ENCODE results near the gene SHC1. TPM values are rescaled to one million over a fixed set of nuclear protein-coding genes. Genes with fewer than 3 reads are reported as not detected.

SHC1 gene
- total RNA-seq, 1 donor from 2014 or later: 915 TPM

DNA sequence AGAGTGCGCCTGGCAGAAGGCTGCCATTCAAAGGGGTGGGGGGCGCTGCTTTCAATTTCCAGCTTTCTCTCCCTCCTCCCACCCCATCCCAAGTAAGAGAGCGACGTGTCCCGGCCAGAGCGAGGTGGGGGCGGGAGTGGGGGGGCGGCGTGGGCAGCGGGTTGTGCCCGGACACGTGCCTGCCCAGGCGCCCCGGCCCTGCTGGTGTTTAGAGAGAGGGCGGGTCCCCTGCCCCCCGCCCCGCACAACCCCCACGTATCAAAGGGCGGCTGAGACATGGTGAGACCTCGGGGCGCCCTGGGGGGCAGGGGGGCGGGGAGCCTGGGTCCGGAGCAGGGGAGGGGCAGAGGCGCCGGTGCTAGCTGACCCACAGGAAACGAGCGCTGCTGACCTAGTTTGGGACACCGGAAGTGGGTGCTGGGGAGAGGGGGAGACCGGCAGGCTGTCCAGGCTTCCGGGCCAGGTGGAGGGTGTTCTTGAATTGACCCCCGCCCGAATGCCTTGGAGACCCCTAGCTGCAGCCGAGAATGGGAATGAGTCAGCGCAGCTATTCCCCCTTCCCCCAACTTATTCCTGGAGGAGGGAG lies 33.3 kb upstream of the SHC1 start:
- Mint-ChIP-seq H3K4me1 (ENCODE audit: unreplicated experiment) (peaks cover 33% of the 10 kb centered on the region), H3K9me3 (ENCODE audit: unreplicated experiment) (no peaks in the 10 kb centered on the region), H3K27me3 (ENCODE audit: unreplicated experiment) (peaks cover 11% of the 10 kb centered on the region), H3K27ac (ENCODE audit: unreplicated experiment) (peak overlapping the region; percentile 77), H3K36me3 (ENCODE audit: low read depth, unreplicated experiment) (peaks cover 4% of the 10 kb centered on the region), H3K4me3 (ENCODE audit: unreplicated experiment) (peak overlapping the region; percentile 97)
- DNase-seq (ENCODE audit: low spot score): no peak
- TF ChIP-seq, protein P1, sequence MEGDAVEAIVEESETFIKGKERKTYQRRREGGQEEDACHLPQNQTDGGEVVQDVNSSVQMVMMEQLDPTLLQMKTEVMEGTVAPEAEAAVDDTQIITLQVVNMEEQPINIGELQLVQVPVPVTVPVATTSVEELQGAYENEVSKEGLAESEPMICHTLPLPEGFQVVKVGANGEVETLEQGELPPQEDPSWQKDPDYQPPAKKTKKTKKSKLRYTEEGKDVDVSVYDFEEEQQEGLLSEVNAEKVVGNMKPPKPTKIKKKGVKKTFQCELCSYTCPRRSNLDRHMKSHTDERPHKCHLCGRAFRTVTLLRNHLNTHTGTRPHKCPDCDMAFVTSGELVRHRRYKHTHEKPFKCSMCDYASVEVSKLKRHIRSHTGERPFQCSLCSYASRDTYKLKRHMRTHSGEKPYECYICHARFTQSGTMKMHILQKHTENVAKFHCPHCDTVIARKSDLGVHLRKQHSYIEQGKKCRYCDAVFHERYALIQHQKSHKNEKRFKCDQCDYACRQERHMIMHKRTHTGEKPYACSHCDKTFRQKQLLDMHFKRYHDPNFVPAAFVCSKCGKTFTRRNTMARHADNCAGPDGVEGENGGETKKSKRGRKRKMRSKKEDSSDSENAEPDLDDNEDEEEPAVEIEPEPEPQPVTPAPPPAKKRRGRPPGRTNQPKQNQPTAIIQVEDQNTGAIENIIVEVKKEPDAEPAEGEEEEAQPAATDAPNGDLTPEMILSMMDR (IDR thresholded peaks at IDR 0.05; ENCODE audit: unreplicated experiment): no peak

DNA sequence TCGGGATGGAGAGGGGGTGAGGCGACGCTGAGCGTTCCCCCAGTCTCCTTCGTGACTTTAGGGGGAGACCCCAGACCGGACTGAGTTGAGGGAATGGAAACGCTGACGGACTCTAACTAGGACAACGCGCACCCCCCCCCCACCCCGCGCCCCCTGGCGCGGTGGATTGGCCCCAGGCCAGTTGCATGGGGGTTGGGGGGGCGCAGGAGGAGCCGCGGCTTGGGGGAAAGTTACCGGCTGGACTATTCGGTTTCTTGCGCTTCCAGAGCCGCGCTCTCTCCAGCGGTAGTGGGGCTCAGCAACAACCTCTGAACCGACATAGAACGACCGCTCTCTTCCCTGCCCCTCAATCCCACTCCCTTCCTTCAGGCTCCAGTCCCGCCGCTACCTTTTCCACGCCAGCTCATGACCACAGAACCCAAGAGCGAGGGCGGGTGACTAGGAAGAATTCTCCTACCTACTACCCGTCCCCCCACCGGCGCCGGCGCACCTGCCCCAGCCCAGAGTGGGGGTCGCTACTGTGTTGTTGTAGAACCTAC lies 32.7 kb upstream of the SHC1 start:
- Mint-ChIP-seq H3K4me1 (ENCODE audit: unreplicated experiment) (peaks cover 33% of the 10 kb centered on the region), H3K36me3 (ENCODE audit: low read depth, unreplicated experiment) (peaks cover 4% of the 10 kb centered on the region), H3K27ac (ENCODE audit: unreplicated experiment) (peak overlapping the region; percentile 77), H3K4me3 (ENCODE audit: unreplicated experiment) (peak overlapping the region; percentile 97), H3K27me3 (ENCODE audit: unreplicated experiment) (peaks cover 13% of the 10 kb centered on the region), H3K9me3 (ENCODE audit: unreplicated experiment) (no peaks in the 10 kb centered on the region)
- peak; percentile 33 for DNase-seq (ENCODE audit: low spot score)
- TF ChIP-seq, protein P1 (IDR thresholded peaks at IDR 0.05; ENCODE audit: unreplicated experiment): no peak

DNA sequence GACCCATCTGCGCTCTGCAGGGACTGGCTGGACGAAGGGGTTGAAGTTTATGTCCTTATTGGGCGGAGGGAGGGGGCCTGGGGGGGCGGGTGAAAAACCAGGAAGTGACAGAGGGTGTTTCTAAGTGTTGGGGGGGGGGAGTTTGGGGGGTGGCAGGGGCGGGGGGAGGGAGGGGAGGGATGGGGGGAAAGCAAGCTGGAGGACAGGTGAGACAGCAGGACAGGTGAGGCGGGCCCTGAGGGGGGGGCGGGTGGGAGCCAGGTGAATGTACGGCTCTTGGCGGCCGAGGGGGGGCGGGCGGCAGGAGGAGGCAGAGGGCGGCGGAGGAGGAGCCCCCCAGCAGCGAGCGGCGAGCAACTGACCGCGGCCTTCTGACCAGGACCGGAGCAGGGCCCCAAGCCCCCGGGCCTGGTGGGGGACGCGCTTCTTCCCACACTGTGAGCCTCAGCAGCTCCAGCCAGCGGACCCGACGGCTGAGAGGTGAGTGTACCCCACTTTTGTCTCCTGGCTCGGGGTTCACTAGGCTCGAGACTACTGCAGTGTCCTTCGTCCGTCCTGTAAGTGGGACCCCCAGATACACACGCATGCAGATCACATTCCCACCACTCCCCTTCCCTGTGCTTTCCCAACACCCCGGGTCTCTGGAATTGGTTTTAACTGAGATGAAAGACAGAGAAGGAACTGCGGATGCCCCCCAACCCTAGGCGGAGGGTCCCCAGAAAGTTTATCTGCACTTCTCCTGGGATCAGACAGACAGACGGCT lies 32.1 kb upstream of the SHC1 start, which contains the start of gene ZBTB7B:
TSS of gene ZBTB7B (plus strand) at position 339 of the 763 bp plus-strand sequence. CDS start 11,859 bp downstream, outside the sequence.
- Mint-ChIP-seq H3K36me3 (ENCODE audit: low read depth, unreplicated experiment) (peaks cover 4% of the 10 kb centered on the region), H3K27me3 (ENCODE audit: unreplicated experiment) (peaks cover 13% of the 10 kb centered on the region), H3K27ac (ENCODE audit: unreplicated experiment) (peak within 1 kb of the TSS; percentile 77), H3K4me1 (ENCODE audit: unreplicated experiment) (peaks cover 33% of the 10 kb centered on the region), H3K9me3 (ENCODE audit: unreplicated experiment) (no peaks in the 10 kb centered on the region), H3K4me3 (ENCODE audit: unreplicated experiment) (peak within 1 kb of the TSS; percentile 97)
- DNase-seq (ENCODE audit: low spot score): peak; percentile 43
- TF ChIP-seq, protein P1 (IDR thresholded peaks at IDR 0.05; ENCODE audit: unreplicated experiment): no peak

DNA sequence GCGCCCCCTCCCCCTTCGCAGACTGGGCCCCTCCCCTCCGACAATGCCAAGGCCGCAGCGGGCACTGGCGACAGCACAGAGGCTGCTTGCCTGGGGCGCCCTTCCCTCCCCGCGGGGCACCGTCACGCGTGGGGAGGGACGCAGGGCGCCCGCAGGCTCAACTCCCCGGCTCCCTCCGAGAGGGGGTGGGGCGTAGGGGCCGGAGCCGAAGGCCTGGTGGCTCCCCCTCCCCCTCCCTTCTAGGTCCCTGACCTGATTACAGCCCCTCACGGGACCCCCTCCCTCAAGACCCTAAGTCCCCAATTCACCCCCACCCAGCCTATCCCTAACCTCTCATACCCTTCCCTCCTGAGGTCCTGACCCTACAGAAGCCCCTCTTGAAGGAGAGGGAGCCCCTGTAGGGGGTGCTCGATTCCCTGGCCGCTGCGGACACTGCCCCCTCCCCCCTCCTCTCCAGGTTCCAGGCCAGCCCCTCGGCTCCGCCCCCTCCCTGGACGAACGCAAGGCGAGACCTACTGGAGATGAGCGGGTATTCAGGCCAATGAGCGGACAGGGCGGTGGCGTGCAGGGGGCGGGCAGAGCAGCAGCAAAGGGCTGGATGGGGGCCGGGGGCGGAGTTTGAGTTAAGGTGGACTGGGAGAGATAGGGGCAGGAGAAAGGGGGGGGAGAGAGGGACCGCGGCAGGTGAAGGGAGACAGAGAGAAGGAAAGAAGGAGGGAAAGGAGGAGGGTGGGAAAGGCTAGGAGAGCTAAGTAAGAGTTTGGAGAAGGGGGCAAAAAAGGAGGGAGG lies 31.3 kb upstream of the SHC1 start:
- Mint-ChIP-seq H3K27me3 (ENCODE audit: unreplicated experiment) (peaks cover 13% of the 10 kb centered on the region), H3K27ac (ENCODE audit: unreplicated experiment) (peak overlapping the region; percentile 42), H3K4me1 (ENCODE audit: unreplicated experiment) (peaks cover 32% of the 10 kb centered on the region), H3K36me3 (ENCODE audit: low read depth, unreplicated experiment) (peaks cover 4% of the 10 kb centered on the region), H3K4me3 (ENCODE audit: unreplicated experiment) (peak overlapping the region; percentile 91), H3K9me3 (ENCODE audit: unreplicated experiment) (no peaks in the 10 kb centered on the region)
- TF ChIP-seq, protein P1 (IDR thresholded peaks at IDR 0.05; ENCODE audit: unreplicated experiment): no peak
- DNase-seq (ENCODE audit: low spot score): peak; percentile 99

Measured in endothelial cell (in vitro differentiated cells).